HepG2 (cell line): ENCODE data around the gene ANKS3. TPM values are rescaled to one million over a fixed set of nuclear protein-coding genes. Genes with fewer than 3 reads are reported as not detected.

Source experiments
- AGO2 ChIP-seq: fragments of 200-400 bp; formaldehyde crosslinking; optimal IDR thresholded peaks from 2 replicates; pipeline ENCODE3; 2017; ENCODE audit warnings: mild to moderate bottlenecking, low read depth, low read length, moderate library complexity
- ARHGAP35 ChIP-seq: sonication (generic); formaldehyde crosslinking; IDR thresholded peaks from 2 replicates; pipeline ENCODE4 v1.9.0; 2022; ENCODE audit warnings: mild to moderate bottlenecking, inconsistent platforms, moderate library complexity, missing genetic modification reagents, borderline replicate concordance
- BRD4 ChIP-seq: sonication (generic); formaldehyde crosslinking; IDR thresholded peaks from 2 replicates; pipeline ENCODE4 v1.4.0; 2020; ENCODE audit warnings: missing genetic modification reagents
- KAT8 ChIP-seq: IDR thresholded peaks from 2 replicates; pipeline ENCODE4 v1.6.1; 2016; ENCODE audit warnings: missing genetic modification reagents, missing compliant biosample characterization
- MAFG ChIP-seq: sonication (generic); formaldehyde crosslinking; IDR thresholded peaks from 2 replicates; pipeline ENCODE4 v1.5.1; 2020; ENCODE audit warnings: mild to moderate bottlenecking, missing genetic modification reagents
- NFE2L2 ChIP-seq: fragments of 150-350 bp; IDR thresholded peaks from 2 replicates; pipeline ENCODE4 v1.6.1; 2014; ENCODE audit warnings: low read length
- RFX1 ChIP-seq: fragments of 450-650 bp; IDR thresholded peaks from 2 replicates; pipeline ENCODE4 v1.6.1; 2017
- SIX1 ChIP-seq: sonication (generic); formaldehyde crosslinking; IDR thresholded peaks from 2 replicates; pipeline ENCODE4 v1.4.0; 2020; ENCODE audit warnings: missing genetic modification reagents, borderline replicate concordance
- ZNF619 ChIP-seq: sonication (generic); formaldehyde crosslinking; IDR thresholded peaks from 2 replicates; pipeline ENCODE4 v1.4.0; 2020; ENCODE audit warnings: mild to moderate bottlenecking, missing genetic modification reagents
- ZNF652 ChIP-seq: IDR thresholded peaks from 2 replicates; pipeline ENCODE4 v1.6.1; 2016; ENCODE audit warnings: low read depth, borderline replicate concordance
- polyA plus RNA-seq, 8 experiments: library from polyadenylated mRNA; depleted of rRNA in 3 of 8; stranded (reverse) in 7 of 8; unstranded in 1 of 8; fragments of >200 nt; fragmentation: Illumina TruSeq in 4 of 8; extraction: Trizol in 4 of 8; gene quantifications; 2 replicates each; pipeline versions ENCODE4 v1.2.1 to v1.2.3, GENCODE V29; 2011 to 2016; ENCODE audit warnings: low read depth in 4 of 8, missing spikeins in 1 of 8, mixed read lengths in 1 of 8; ENCODE audit not compliant: insufficient read depth in 1 of 8
- total RNA-seq, 5 experiments: library from RNA; depleted of rRNA; stranded (reverse); fragments of >200 nt; fragmentation: Illumina TruSeq; extraction: Trizol; gene quantifications; 2 replicates each; pipeline ENCODE4 v1.2.3, GENCODE V29; 2016; ENCODE audit warnings: low read depth in 1 of 5
- TF ChIP-seq, protein P1 (sequence below): IDR thresholded peaks from 2 replicates; pipeline ENCODE4 v1.6.1; 2016; ENCODE audit warnings: low read depth
- TF ChIP-seq, protein P2 (sequence below): sonication (generic); formaldehyde crosslinking; IDR thresholded peaks from 2 replicates; pipeline ENCODE4 v1.5.0; 2020; ENCODE audit warnings: mild to moderate bottlenecking, missing genetic modification reagents
- TF ChIP-seq, protein P3 (sequence below): sonication (generic); formaldehyde crosslinking; IDR thresholded peaks from 2 replicates; pipeline ENCODE4 v1.4.0; 2020; ENCODE audit warnings: missing genetic modification reagents, borderline replicate concordance
- TF ChIP-seq, protein P4 (sequence below): IDR thresholded peaks from 2 replicates; pipeline ENCODE4 v1.6.1; 2016; ENCODE audit warnings: missing biosample characterization, missing genetic modification reagents, low read depth

ANKS3 gene
- total and polyA plus RNA-seq, 2 of the 13 experiments (the other 11 are each of a cell fraction or from before 2014, with no cell fraction given) = 11.4 to 15.9 TPM

DNA sequence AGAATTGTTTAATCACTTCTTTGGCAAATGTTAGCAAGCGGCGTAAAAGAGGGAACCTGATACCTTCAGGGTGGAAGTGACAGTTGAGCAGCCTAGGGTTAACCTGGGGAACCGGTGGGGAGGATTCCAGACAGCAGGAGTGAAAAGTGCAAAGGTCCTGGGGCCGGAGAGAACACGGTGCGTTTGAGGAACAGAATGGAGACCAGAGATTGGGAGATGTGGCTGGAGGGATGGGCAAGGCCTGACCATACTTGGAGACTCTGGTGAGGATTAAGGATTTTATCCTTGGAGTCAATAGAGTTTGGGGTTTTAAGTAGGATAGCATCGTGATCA, 35.2 kb upstream of the ANKS3 start (continued):
- TF ChIP-seq, protein P1, sequence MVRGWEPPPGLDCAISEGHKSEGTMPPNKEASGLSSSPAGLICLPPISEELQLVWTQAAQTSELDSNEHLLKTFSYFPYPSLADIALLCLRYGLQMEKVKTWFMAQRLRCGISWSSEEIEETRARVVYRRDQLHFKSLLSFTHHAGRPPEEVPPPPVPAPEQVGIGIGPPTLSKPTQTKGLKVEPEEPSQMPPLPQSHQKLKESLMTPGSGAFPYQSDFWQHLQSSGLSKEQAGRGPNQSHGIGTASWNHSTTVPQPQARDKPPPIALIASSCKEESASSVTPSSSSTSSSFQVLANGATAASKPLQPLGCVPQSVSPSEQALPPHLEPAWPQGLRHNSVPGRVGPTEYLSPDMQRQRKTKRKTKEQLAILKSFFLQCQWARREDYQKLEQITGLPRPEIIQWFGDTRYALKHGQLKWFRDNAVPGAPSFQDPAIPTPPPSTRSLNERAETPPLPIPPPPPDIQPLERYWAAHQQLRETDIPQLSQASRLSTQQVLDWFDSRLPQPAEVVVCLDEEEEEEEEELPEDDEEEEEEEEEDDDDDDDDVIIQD (CRISPR knock-in tag) = no peak
- TF ChIP-seq, protein P2, sequence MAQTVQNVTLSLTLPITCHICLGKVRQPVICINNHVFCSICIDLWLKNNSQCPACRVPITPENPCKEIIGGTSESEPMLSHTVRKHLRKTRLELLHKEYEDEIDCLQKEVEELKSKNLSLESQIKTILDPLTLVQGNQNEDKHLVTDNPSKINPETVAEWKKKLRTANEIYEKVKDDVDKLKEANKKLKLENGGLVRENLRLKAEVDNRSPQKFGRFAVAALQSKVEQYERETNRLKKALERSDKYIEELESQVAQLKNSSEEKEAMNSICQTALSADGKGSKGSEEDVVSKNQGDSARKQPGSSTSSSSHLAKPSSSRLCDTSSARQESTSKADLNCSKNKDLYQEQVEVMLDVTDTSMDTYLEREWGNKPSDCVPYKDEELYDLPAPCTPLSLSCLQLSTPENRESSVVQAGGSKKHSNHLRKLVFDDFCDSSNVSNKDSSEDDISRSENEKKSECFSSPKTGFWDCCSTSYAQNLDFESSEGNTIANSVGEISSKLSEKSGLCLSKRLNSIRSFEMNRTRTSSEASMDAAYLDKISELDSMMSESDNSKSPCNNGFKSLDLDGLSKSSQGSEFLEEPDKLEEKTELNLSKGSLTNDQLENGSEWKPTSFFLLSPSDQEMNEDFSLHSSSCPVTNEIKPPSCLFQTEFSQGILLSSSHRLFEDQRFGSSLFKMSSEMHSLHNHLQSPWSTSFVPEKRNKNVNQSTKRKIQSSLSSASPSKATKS = no peak
- TF ChIP-seq ZNF652 (CRISPR knock-in tag) (peak; percentile 50; the same call in 1 of the 2 replicates), BRD4 (no peak), KAT8 (CRISPR knock-in tag) (no peak), NFE2L2 (no peak), RFX1 (no peak), ARHGAP35 (CRISPR knock-in tag) (no peak), MAFG (no peak), AGO2 (no peak), SIX1 (CRISPR knock-in tag) (0 out of 2 replicates have a peak, but pooled peaks have one; percentile 62), ZNF619 (no peak)
- TF ChIP-seq, protein P3, sequence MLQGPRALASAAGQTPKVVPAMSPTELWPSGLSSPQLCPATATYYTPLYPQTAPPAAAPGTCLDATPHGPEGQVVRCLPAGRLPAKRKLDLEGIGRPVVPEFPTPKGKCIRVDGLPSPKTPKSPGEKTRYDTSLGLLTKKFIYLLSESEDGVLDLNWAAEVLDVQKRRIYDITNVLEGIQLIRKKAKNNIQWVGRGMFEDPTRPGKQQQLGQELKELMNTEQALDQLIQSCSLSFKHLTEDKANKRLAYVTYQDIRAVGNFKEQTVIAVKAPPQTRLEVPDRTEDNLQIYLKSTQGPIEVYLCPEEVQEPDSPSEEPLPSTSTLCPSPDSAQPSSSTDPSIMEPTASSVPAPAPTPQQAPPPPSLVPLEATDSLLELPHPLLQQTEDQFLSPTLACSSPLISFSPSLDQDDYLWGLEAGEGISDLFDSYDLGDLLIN (CRISPR knock-in tag) = no peak
- TF ChIP-seq, protein P4, sequence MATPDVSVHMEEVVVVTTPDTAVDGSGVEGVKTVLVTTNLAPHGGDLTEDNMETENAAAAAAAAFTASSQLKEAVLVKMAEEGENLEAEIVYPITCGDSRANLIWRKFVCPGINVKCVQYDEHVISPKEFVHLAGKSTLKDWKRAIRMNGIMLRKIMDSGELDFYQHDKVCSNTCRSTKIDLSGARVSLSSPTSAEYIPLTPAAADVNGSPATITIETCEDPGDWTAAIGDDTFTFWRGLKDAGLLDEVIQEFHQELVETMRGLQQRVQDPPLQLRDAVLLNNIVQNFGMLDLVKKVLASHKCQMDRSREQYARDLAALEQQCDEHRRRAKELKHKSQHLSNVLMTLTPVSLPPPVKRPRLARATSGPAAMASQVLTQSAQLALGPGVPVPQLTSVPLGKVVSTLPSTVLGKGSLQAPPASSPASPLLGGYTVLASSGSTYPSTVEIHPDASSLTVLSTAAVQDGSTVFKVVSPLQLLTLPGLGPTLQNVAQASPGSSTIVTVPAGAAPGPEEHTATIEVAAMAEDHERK (CRISPR knock-in tag) = no peak
